Measurements from ENCODE around the gene RCOR2. TPM values are rescaled to one million over a fixed set of nuclear protein-coding genes. Genes with fewer than 3 reads are reported as not detected.

Gene RCOR2
- total and polyA plus RNA-seq, 2 experiments from 2014 or later: 5.5 to 66.9 TPM

GRCh38 chr11:63910675-63911074 is 6.3 kb downstream of the RCOR2 start:
- Mint-ChIP-seq H3K27me3 (ENCODE audit: insufficient read depth, low read depth, poor library complexity) (peaks cover 24% of the 10 kb centered on the region), H3K27ac (no peak overlapping the region), H3K4me1 (peaks cover 63% of the 10 kb centered on the region), H3K36me3 (ENCODE audit: low read depth) (peaks cover 38% of the 10 kb centered on the region), H3K4me3 (no peak overlapping the region), H3K9me3 (no peaks in the 10 kb centered on the region; the same call in 2 of the 3 replicates)
- H3F3A ChIP-seq (replicated peaks; ENCODE audit: low read depth): peaks cover 39% of the 10 kb centered on the region
- H3K36me3 ChIP-seq (ENCODE audit: insufficient read depth): peaks cover 8% of the 10 kb centered on the region; the same call in 1 of the 2 replicates
- H3K9me2 ChIP-seq (ENCODE audit: insufficient read depth): no peaks in the 10 kb centered on the region
- ATAC-seq: peak; percentile 2
- peaks cover 7% of the 10 kb centered on the region for H3K79me2 ChIP-seq (replicated peaks; ENCODE audit: insufficient read depth)
- no peak overlapping the region for H3K4me3 ChIP-seq
- TF ChIP-seq ZNF331 (CRISPR knock-in tag; IDR thresholded peaks at IDR 0.05; ENCODE audit: low read depth) (no peak), POLR2AphosphoS5 (IDR thresholded peaks at IDR 0.05; ENCODE audit: low read depth) (peak; percentile 47; the same call in 1 of the 2 replicates)
- peak overlapping the region; percentile 86 for H3K27ac ChIP-seq (ENCODE audit: low read depth)
- peak overlapping the region; percentile 57; the same call in 1 of the 2 replicates for H3K4me2 ChIP-seq
- H3K4me1 ChIP-seq (ENCODE audit: insufficient read depth): peaks cover 58% of the 10 kb centered on the region
- H4K20me1 ChIP-seq (replicated peaks; ENCODE audit: insufficient read depth): peaks cover 7% of the 10 kb centered on the region; the same call in 1 of the 2 replicates
- DNase-seq (ENCODE audit: low spot score): peak; percentile 54
- no peaks in the 10 kb centered on the region for H3K27me3 ChIP-seq (ENCODE audit: insufficient read depth)
- no peak overlapping the region for H2AFZ ChIP-seq

GRCh38 chr11:63909591-63910506 is 7.1 kb downstream of the RCOR2 start:
- Histone ChIP-seq H3F3A (replicated peaks; ENCODE audit: low read depth) (peaks cover 39% of the 10 kb centered on the region), H3K27ac (ENCODE audit: low read depth) (peak overlapping the region; percentile 89), H3K4me2 (peak overlapping the region; percentile 78), H3K4me3 (peak overlapping the region; percentile 42), H2AFZ (no peak overlapping the region), H3K79me2 (replicated peaks; ENCODE audit: insufficient read depth) (peaks cover 1% of the 10 kb centered on the region; the same call in 1 of the 2 replicates), H3K27me3 (ENCODE audit: insufficient read depth) (no peaks in the 10 kb centered on the region), H3K4me1 (ENCODE audit: insufficient read depth) (peaks cover 56% of the 10 kb centered on the region), H3K9me2 (ENCODE audit: insufficient read depth) (no peaks in the 10 kb centered on the region), H4K20me1 (replicated peaks; ENCODE audit: insufficient read depth) (peaks cover 7% of the 10 kb centered on the region; the same call in 1 of the 2 replicates), H3K36me3 (ENCODE audit: insufficient read depth) (peaks cover 8% of the 10 kb centered on the region; the same call in 1 of the 2 replicates)
- peaks cover 43% of the 10 kb centered on the region for H3K36me3 Mint-ChIP-seq (ENCODE audit: low read depth)
- peak; percentile 69 for DNase-seq (ENCODE audit: low spot score)
- H3K27me3 Mint-ChIP-seq (ENCODE audit: insufficient read depth, low read depth, poor library complexity): peaks cover 26% of the 10 kb centered on the region
- ATAC-seq: peak; percentile 46
- no peaks in the 10 kb centered on the region; the same call in 2 of the 3 replicates for H3K9me3 Mint-ChIP-seq
- H3K4me3 Mint-ChIP-seq: peak overlapping the region; percentile 55
- H3K27ac Mint-ChIP-seq: no peak overlapping the region
- peaks cover 67% of the 10 kb centered on the region for H3K4me1 Mint-ChIP-seq
- TF ChIP-seq ZNF331 (CRISPR knock-in tag; IDR thresholded peaks at IDR 0.05; ENCODE audit: low read depth) (no peak), EZH2phosphoT487 (IDR thresholded peaks at IDR 0.05; ENCODE audit: unreplicated experiment) (no peak), CREB1 (CRISPR knock-in tag; IDR thresholded peaks at IDR 0.05; ENCODE audit: low read depth) (no peak), STAT1 (IDR thresholded peaks at IDR 0.05; ENCODE audit: unreplicated experiment) (no peak), ZNF114 (CRISPR knock-in tag; IDR thresholded peaks at IDR 0.05) (no peak), POLR2AphosphoS5 (IDR thresholded peaks at IDR 0.05; ENCODE audit: low read depth) (no peak), EZH2 (IDR thresholded peaks at IDR 0.05; ENCODE audit: low read depth, unreplicated experiment) (no peak), JUNB (IDR thresholded peaks at IDR 0.05; ENCODE audit: unreplicated experiment) (no peak), CTCF (conservative IDR thresholded peaks at IDR 0.05; ENCODE audit: low read depth in 2 of 2) (no peak), ETS1 (IDR thresholded peaks at IDR 0.05) (no peak), NANOG (IDR thresholded peaks at IDR 0.05; ENCODE audit: borderline replicate concordance) (no peak), REST (IDR thresholded peaks at IDR 0.05; ENCODE audit: unreplicated experiment) (no peak)

Measured in GM23338 (cell line).